Amniotic stem cell (primary cell): ENCODE results near the gene RNF113A.
"Not testable (repeated sequence)": the region's sequence is repeated elsewhere in the genome, so short reads cannot be mapped to it uniquely, and the experiment has no call there.

Source experiments
- DNase-seq: peaks from one replicate; lab custom pipeline; 2025; lab: John Stamatoyannopoulos, UW

The RNF113A gene

DNA sequence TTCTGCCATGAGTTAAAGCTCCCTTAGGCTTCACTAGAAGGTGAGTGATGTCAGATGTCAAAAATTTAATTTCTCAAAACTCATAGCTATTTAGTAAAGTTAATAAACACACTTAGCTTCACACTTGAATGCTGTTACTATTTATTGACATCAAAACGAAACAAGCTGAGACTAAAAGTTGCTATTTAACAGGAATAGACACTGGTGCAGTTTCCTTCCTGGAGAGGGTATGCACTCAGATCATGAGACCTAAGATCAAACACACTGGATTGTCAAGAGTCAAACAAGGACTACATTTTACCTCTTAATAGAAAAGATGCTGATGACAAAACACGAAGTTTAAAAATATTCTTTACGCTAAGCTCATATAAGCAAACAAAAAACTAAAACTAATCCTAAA is 37.6 kb downstream of the RNF113A start:
- DNase-seq, result no peak

DNA sequence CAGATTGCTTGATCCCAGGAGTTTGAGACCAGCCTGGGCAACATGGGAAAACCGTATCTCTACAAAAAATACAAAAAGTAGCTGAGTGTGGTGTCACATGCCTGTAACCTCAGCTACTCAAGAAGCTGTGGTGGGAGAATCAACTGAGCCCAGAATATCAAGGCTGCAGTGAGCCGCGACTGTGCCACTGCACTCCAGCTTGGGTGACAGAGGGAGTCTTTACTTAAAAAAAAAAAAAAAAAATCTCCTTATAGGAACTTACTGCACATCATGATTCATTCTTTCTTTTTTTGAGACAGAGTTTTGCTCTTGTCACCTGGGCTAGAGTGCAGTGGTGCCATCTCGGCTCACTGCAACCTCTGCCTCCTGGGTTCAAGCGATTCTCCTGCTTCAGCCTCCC is 43.1 kb downstream of the RNF113A start:
- no peak for DNase-seq

- no peak for DNase-seq
Measured at GRCh38 chrX:119826399-119826959, 45.1 kb downstream of the RNF113A start.

- DNase-seq, result not testable (repeated sequence)
Measured at GRCh38 chrX:119824221-119824620, 47.3 kb downstream of the RNF113A start.

- DNase-seq, result not testable (repeated sequence)
Measured at GRCh38 chrX:119821703-119822102, 49.8 kb downstream of the RNF113A start.
